ENCODE measurements around the gene TNK2. TPM values are rescaled to one million over a fixed set of nuclear protein-coding genes. Genes with fewer than 3 reads are reported as not detected.

TNK2 gene
- total and polyA plus RNA-seq, 2 of the 13 experiments (the other 11 are each of a cell fraction or from before 2014, with no cell fraction given) = 4.6 to 5.8 TPM

DNA sequence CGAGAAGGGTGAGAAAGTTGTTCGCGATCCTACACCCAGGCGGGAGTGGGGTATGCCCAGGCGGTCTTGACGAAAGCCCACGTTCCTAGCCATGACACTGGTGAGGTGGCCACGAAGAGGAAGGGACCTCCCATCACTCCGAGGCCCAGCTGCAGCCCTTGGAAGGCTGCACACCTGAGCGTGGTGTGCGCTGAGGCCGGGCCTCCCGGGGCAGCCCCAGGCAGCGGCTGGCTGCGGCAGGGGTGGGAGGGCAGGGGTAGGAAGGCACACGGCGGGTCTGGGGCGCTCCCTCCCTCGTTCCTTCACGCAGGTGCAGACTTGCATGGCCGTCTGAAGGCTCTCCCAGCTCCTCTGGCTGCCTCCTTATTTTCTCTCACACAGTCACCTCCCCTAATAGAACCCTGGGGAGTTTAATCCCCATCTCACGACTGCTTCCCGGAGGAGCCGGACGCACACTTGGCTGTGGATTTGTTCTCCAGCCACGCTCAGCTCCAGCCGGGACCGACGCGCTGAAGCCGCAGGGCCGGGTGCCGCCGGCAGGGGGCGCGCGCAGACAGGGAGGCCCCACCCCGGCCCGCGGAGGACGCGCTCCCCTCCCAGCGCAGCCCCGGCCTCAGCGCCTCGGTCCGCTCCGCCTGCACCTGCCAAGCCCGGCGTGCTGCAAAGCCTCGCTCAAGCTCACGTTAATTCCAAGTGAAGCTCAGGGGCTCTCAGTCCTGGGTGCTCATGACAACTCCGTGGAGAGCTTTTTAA is 58.9 kb downstream of the TNK2 start (continued):
- TF ChIP-seq HNRNPLL (IDR thresholded peaks at IDR 0.05; ENCODE audit: low read depth, low read length, poor library complexity, severe bottlenecking) = peak; percentile 20
- TF ChIP-seq KDM3A (CRISPR knock-in tag; IDR thresholded peaks at IDR 0.05; ENCODE audit: low read depth) = no peak
- TF ChIP-seq, protein P1, sequence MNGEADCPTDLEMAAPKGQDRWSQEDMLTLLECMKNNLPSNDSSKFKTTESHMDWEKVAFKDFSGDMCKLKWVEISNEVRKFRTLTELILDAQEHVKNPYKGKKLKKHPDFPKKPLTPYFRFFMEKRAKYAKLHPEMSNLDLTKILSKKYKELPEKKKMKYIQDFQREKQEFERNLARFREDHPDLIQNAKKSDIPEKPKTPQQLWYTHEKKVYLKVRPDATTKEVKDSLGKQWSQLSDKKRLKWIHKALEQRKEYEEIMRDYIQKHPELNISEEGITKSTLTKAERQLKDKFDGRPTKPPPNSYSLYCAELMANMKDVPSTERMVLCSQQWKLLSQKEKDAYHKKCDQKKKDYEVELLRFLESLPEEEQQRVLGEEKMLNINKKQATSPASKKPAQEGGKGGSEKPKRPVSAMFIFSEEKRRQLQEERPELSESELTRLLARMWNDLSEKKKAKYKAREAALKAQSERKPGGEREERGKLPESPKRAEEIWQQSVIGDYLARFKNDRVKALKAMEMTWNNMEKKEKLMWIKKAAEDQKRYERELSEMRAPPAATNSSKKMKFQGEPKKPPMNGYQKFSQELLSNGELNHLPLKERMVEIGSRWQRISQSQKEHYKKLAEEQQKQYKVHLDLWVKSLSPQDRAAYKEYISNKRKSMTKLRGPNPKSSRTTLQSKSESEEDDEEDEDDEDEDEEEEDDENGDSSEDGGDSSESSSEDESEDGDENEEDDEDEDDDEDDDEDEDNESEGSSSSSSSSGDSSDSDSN (CRISPR knock-in tag; IDR thresholded peaks at IDR 0.05) = peak; percentile 45; the same call in 1 of the 2 replicates
- peak; percentile 28; the same call in 1 of the 2 replicates for TF ChIP-seq HOXA3 (CRISPR knock-in tag; IDR thresholded peaks at IDR 0.05)
- TF ChIP-seq, protein P2, sequence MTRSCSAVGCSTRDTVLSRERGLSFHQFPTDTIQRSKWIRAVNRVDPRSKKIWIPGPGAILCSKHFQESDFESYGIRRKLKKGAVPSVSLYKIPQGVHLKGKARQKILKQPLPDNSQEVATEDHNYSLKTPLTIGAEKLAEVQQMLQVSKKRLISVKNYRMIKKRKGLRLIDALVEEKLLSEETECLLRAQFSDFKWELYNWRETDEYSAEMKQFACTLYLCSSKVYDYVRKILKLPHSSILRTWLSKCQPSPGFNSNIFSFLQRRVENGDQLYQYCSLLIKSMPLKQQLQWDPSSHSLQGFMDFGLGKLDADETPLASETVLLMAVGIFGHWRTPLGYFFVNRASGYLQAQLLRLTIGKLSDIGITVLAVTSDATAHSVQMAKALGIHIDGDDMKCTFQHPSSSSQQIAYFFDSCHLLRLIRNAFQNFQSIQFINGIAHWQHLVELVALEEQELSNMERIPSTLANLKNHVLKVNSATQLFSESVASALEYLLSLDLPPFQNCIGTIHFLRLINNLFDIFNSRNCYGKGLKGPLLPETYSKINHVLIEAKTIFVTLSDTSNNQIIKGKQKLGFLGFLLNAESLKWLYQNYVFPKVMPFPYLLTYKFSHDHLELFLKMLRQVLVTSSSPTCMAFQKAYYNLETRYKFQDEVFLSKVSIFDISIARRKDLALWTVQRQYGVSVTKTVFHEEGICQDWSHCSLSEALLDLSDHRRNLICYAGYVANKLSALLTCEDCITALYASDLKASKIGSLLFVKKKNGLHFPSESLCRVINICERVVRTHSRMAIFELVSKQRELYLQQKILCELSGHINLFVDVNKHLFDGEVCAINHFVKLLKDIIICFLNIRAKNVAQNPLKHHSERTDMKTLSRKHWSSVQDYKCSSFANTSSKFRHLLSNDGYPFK (CRISPR knock-in tag; IDR thresholded peaks at IDR 0.05; ENCODE audit: borderline replicate concordance) = no peak
- TF ChIP-seq U2AF2 (IDR thresholded peaks at IDR 0.05; ENCODE audit: low read depth, low read length) = no peak
- TF ChIP-seq GABPB1 (CRISPR knock-in tag; IDR thresholded peaks at IDR 0.05) = peak; percentile 33; the same call in 1 of the 2 replicates
- TF ChIP-seq, protein P3, sequence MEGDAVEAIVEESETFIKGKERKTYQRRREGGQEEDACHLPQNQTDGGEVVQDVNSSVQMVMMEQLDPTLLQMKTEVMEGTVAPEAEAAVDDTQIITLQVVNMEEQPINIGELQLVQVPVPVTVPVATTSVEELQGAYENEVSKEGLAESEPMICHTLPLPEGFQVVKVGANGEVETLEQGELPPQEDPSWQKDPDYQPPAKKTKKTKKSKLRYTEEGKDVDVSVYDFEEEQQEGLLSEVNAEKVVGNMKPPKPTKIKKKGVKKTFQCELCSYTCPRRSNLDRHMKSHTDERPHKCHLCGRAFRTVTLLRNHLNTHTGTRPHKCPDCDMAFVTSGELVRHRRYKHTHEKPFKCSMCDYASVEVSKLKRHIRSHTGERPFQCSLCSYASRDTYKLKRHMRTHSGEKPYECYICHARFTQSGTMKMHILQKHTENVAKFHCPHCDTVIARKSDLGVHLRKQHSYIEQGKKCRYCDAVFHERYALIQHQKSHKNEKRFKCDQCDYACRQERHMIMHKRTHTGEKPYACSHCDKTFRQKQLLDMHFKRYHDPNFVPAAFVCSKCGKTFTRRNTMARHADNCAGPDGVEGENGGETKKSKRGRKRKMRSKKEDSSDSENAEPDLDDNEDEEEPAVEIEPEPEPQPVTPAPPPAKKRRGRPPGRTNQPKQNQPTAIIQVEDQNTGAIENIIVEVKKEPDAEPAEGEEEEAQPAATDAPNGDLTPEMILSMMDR (CRISPR knock-in tag; IDR thresholded peaks at IDR 0.05) = peak; percentile 65
